GM12878 (cell line): ENCODE results near the gene NRG3. TPM values are rescaled to one million over a fixed set of nuclear protein-coding genes. Genes with fewer than 3 reads are reported as not detected.

ENCODE experiments used
- ATAC-seq: fragments of 200-7000 bp; cut with Tn5 transposase; 3 replicates; pipeline ENCODE4 v1.9.1; 2020; ENCODE audit warnings: mild to moderate bottlenecking, moderate library complexity
- BruUV-seq: library from RNA; stranded (reverse); fragments of 400-500 nt; replicated peaks from 2 replicates; lab custom pipeline; 2021; lab: Mats Ljungman, UMichigan
- CTCF ChIA-PET: fragments of 300-600 bp; sonication (Branson Sonifier 250); formaldehyde crosslinking; extraction: SDS; loops from one replicate; lab custom pipeline; 2021; ENCODE audit warnings: inconsistent platforms; lab: Yijun Ruan, JAX
- POLR2A ChIA-PET: fragments of 350-600 bp; formaldehyde crosslinking; extraction: SDS; loops from one replicate; lab custom pipeline; 2021; ENCODE audit warnings: inconsistent platforms; lab: Charles Lee
- RAD21 ChIA-PET: fragments of 300-600 bp; sonication (Branson Sonifier 250); formaldehyde crosslinking; loops from one replicate; lab custom pipeline; 2023; ENCODE audit warnings: antibody characterized with exemption; ENCODE audit not compliant: unreplicated experiment; lab: Charles Lee
- SMC1A ChIA-PET: fragments of 300-600 bp; sonication (Branson Sonifier 250); formaldehyde crosslinking; loops from one replicate; lab custom pipeline; 2023; ENCODE audit not compliant: unreplicated experiment, uncharacterized antibody; lab: Charles Lee
- DNase-seq: peaks from one replicate; pipeline ENCODE4 v3.0.0-alpha.2; 2011; ENCODE audit warnings: low read depth, low spot score
- FAIRE-seq: peaks from 3 replicates; lab custom pipeline; 2011; peaks lifted over from hg19 to GRCh38; lab: Jason Lieb, UNC
- H2AFZ ChIP-seq: 2 replicates; pipeline ENCODE4 v1.6.0; 2011; ENCODE audit warnings: low read depth, low read length, control low read depth; ENCODE audit not compliant: control insufficient read depth
- H3K27ac ChIP-seq: 2 replicates; pipeline ENCODE4 v1.5.1; 2011; ENCODE audit warnings: control low read depth; ENCODE audit not compliant: control insufficient read depth, insufficient read depth
- H3K27me3 ChIP-seq, 2 experiments: replicated peaks in 1 of 2; 2 replicates each; pipeline versions ENCODE4 v1.6.0 to v1.6.1; 2011; ENCODE audit warnings: low read length in 1 of 2; ENCODE audit not compliant: control insufficient read depth in 2 of 2, insufficient read depth in 2 of 2
- H3K36me3 ChIP-seq, 2 experiments: 2 replicates each; pipeline ENCODE4 v1.5.1; 2011; ENCODE audit warnings: low read length in 1 of 2; ENCODE audit not compliant: control insufficient read depth in 2 of 2, insufficient read depth in 2 of 2
- H3K4me1 ChIP-seq: 2 replicates; pipeline ENCODE4 v1.6.1; 2011; ENCODE audit warnings: mild to moderate bottlenecking, low read length, moderate library complexity, mixed read lengths; ENCODE audit not compliant: control insufficient read depth, insufficient read depth
- H3K4me2 ChIP-seq: 2 replicates; pipeline ENCODE4 v1.6.0; 2011; ENCODE audit warnings: control low read depth; ENCODE audit not compliant: control insufficient read depth, insufficient read depth
- H3K4me3 ChIP-seq: fragments of 200-600 bp; sonication (generic); 2 replicates; pipeline ENCODE4 v1.5.1; 2016
- H3K79me2 ChIP-seq: 2 replicates; pipeline ENCODE4 v1.6.0; 2011; ENCODE audit warnings: low read length; ENCODE audit not compliant: control insufficient read depth, insufficient read depth
- H3K9ac ChIP-seq: 2 replicates; pipeline ENCODE4 v1.8.0; 2011; ENCODE audit warnings: low read length, control low read depth, mixed read lengths; ENCODE audit not compliant: control insufficient read depth, insufficient read depth
- H3K9me3 ChIP-seq: replicated peaks from 3 replicates; pipeline ENCODE4 v1.5.1; 2011; ENCODE audit warnings: mild to moderate bottlenecking, low read length; ENCODE audit not compliant: control insufficient read depth, insufficient read depth
- H4K20me1 ChIP-seq: 2 replicates; pipeline ENCODE4 v1.6.0; 2011; ENCODE audit not compliant: control insufficient read depth, insufficient read depth
- LARP7 ChIP-seq: fragments of 450-650 bp; IDR thresholded peaks from 2 replicates; pipeline ENCODE4 v1.6.1; 2017; ENCODE audit warnings: mild to moderate bottlenecking
- RUNX3 ChIP-seq: IDR thresholded peaks from 2 replicates; pipeline ENCODE4 v1.6.1; 2012; ENCODE audit warnings: low read length, inconsistent platforms
- TCF12 ChIP-seq: IDR thresholded peaks from 2 replicates; pipeline ENCODE4 v1.6.1; 2011; ENCODE audit warnings: low read depth, mild to moderate bottlenecking, low read length
- YBX1 ChIP-seq: fragments of 450-650 bp; IDR thresholded peaks from 2 replicates; pipeline ENCODE4 v1.6.1; 2016; ENCODE audit warnings: antibody characterized with exemption
- WGBS: methylation state at CpG from one replicate; pipeline ENCODE4 v1.1.6; 2016; ENCODE audit warnings: low lambda C conversion rate; ENCODE audit not compliant: insufficient replicate concordance, insufficient coverage; ENCODE audit errors: missing lambda C conversion rate; 5-methylcytosine and 5-hydroxymethylcytosine counted together
- in situ Hi-C: fragments of 300-500 bp; cut with MboI; formaldehyde crosslinking; loops from 9 replicates; pipeline ENCODE4 v1.14.3; 2018; ENCODE audit warnings: mixed read lengths
- intact Hi-C: fragments of 100-400 bp; cut with micrococcal nuclease; formaldehyde crosslinking; loops from one replicate; pipeline ENCODE4 v1.14.2; 2022; ENCODE audit not compliant: unreplicated experiment
- polyA plus RNA-seq, 11 experiments: library from polyadenylated mRNA; depleted of rRNA in 4 of 11; unstranded in 6 of 11; stranded (reverse) in 5 of 11; fragments of >200 nt; fragmentation: Nextera tagmentation in 4 of 11; fragmentation: Illumina TruSeq in 1 of 11; extraction: Ambion mirVana in 4 of 11; extraction: Trizol in 1 of 11; gene quantifications; 1 replicate in 1 of 11; 2 replicates in 10 of 11; pipeline versions ENCODE4 v1.2.1 to v1.2.3, GENCODE V29; 2011 to 2016; ENCODE audit warnings: inconsistent platforms in 2 of 11, missing spikeins in 2 of 11, low read depth in 1 of 11
- total RNA-seq, 4 experiments: library from RNA; depleted of rRNA in 3 of 4; stranded (reverse); fragments of >200 nt in 3 of 4; fragmentation: Illumina TruSeq in 1 of 4; extraction: Trizol in 1 of 4; gene quantifications; 2 replicates each; pipeline versions ENCODE4 v1.2.1 to v1.2.3, GENCODE V29; 2013 to 2021
- TF ChIP-seq, protein P1 (sequence below): IDR thresholded peaks from 2 replicates; pipeline ENCODE4 v1.6.1; 2011; ENCODE audit warnings: low read depth, mild to moderate bottlenecking, low read length, moderate library complexity, borderline replicate concordance; ENCODE audit errors: extremely low read depth
- TF ChIP-seq, protein P2 (sequence below): IDR thresholded peaks from 2 replicates; pipeline ENCODE4 v1.6.1; 2012; ENCODE audit warnings: low read length, inconsistent platforms
- TF ChIP-seq, protein P3 (sequence below): fragments of 450-650 bp; formaldehyde crosslinking; IDR thresholded peaks from 2 replicates; pipeline ENCODE4 v1.4.0; 2020; ENCODE audit warnings: mild to moderate bottlenecking, moderate library complexity

Gene NRG3
- total and polyA plus RNA-seq, 10 of the 15 experiments (the other 5 are each of a cell fraction or from before 2014, with no cell fraction given): 0.03 to 0.41 (median 0.17) TPM; not detected in 3

DNA sequence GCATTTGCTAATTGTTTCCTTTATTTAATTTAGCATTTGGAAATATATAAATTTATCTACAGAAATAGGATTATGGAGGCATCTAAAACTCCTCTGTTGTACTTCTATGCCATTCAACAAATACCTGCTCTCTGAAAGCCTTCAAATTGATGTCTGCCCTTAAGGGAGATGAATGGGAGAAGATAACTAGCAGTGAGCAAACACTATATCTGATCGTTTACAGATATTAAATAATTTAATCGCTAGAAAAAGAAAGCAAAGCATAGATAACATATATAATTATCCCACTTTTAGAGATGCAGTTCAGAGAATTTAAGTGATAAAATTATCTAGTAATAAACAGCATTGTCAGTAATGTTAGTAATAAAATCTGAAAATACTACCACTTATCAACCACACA lies 524.9 kb downstream of the NRG3 start (continued):
- TF ChIP-seq, protein P1, sequence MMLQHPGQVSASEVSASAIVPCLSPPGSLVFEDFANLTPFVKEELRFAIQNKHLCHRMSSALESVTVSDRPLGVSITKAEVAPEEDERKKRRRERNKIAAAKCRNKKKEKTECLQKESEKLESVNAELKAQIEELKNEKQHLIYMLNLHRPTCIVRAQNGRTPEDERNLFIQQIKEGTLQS: no peak
- TF ChIP-seq TCF12: no peak
- TF ChIP-seq LARP7: no peak
- TF ChIP-seq, protein P2, sequence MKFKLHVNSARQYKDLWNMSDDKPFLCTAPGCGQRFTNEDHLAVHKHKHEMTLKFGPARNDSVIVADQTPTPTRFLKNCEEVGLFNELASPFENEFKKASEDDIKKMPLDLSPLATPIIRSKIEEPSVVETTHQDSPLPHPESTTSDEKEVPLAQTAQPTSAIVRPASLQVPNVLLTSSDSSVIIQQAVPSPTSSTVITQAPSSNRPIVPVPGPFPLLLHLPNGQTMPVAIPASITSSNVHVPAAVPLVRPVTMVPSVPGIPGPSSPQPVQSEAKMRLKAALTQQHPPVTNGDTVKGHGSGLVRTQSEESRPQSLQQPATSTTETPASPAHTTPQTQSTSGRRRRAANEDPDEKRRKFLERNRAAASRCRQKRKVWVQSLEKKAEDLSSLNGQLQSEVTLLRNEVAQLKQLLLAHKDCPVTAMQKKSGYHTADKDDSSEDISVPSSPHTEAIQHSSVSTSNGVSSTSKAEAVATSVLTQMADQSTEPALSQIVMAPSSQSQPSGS: no peak

DNA sequence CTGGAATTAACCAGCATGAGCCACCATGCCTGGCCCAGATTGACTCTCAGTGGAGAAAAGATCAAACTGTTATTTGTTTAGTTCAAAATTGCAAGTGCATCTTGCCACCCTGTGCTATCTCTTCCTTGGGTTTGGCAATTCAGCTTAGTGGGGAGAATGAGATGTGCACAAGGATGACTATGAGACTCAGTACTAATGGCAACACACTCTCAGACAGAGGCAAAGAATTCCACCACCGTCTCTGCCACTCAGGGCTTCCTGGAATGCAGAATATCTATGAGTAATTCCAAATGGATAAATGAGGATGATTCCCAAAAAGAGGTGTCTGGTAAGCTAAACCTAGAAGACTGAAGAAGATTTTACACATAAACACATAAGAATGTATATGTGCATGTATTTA lies 525.8 kb downstream of the NRG3 start:
- H3K79me2 ChIP-seq: no peaks in the 10 kb centered on the region
- no peak overlapping the region for H3K4me2 ChIP-seq
- ChIA-PET POLR2A (no interaction called here), SMC1A (no interaction called here), RAD21 (no interaction called here), CTCF (no interaction called here)
- H3K9ac ChIP-seq: no peak overlapping the region
- H3K4me3 ChIP-seq: no peak overlapping the region
- WGBS: 0% methylated on average over 1 of the region's 1 CpG
- no peak for FAIRE-seq
- no peaks in the 10 kb centered on the region for H3K36me3 ChIP-seq
- H4K20me1 ChIP-seq: no peaks in the 10 kb centered on the region
- H3K27ac ChIP-seq: no peak overlapping the region
- H3K4me1 ChIP-seq: no peaks in the 10 kb centered on the region
- ATAC-seq: no peak
- no TSS peak for BruUV-seq
- no peak overlapping the region for H2AFZ ChIP-seq
- no peaks in the 10 kb centered on the region for H3K27me3 ChIP-seq
- TF ChIP-seq, protein P3, sequence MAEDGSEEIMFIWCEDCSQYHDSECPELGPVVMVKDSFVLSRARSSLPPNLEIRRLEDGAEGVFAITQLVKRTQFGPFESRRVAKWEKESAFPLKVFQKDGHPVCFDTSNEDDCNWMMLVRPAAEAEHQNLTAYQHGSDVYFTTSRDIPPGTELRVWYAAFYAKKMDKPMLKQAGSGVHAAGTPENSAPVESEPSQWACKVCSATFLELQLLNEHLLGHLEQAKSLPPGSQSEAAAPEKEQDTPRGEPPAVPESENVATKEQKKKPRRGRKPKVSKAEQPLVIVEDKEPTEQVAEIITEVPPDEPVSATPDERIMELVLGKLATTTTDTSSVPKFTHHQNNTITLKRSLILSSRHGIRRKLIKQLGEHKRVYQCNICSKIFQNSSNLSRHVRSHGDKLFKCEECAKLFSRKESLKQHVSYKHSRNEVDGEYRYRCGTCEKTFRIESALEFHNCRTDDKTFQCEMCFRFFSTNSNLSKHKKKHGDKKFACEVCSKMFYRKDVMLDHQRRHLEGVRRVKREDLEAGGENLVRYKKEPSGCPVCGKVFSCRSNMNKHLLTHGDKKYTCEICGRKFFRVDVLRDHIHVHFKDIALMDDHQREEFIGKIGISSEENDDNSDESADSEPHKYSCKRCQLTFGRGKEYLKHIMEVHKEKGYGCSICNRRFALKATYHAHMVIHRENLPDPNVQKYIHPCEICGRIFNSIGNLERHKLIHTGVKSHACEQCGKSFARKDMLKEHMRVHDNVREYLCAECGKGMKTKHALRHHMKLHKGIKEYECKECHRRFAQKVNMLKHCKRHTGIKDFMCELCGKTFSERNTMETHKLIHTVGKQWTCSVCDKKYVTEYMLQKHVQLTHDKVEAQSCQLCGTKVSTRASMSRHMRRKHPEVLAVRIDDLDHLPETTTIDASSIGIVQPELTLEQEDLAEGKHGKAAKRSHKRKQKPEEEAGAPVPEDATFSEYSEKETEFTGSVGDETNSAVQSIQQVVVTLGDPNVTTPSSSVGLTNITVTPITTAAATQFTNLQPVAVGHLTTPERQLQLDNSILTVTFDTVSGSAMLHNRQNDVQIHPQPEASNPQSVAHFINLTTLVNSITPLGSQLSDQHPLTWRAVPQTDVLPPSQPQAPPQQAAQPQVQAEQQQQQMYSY (CRISPR knock-in tag): no peak
- TF ChIP-seq YBX1 (no peak), RUNX3 (no peak)
- intact Hi-C loops: no loop called here
- no peaks in the 10 kb centered on the region for H3K9me3 ChIP-seq
- in situ Hi-C loops: no loop called here
- DNase-seq: no peak
